ENCODE measurements around the gene FAM180A. TPM values are rescaled to one million over a fixed set of nuclear protein-coding genes. Genes with fewer than 3 reads are reported as not detected.

FAM180A gene
- total and polyA plus RNA-seq, 9 of the 15 experiments (the other 6 are each of a cell fraction or from before 2014, with no cell fraction given), result not detected

DNA sequence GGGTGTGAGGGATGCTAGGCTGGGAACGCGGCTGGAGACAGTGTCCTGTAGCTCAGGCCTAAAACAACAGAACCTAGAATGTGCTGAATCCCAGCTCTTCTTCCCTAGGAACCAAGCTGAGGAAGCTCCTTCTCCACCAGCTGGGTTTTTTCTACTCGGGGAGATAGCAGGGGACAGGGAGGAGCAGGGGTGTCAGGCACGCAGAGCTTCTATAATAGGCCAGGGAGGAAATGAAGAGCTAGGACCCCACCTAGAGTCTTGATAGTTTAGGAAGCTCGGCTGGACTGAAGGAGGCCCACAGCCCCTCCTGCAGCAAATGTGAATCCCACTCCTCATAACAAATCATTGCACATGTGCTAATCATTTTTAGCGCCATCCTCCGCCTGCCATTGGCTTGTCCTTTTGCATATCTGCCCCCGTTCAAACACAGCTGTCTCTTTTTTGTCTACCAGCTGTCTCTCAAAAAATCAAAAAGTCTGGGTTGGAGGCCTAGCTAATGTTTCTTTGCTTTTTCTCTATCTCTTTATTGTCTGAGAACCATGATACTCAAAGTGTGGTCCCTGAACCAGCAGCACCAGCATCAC, 24.1 kb upstream of the FAM180A start (continued):
- TF ChIP-seq L3MBTL2 (IDR thresholded peaks at IDR 0.05), result 0 out of 2 replicates have a peak, but pooled peaks have one; percentile 8
- 0 out of 6 replicates have a peak, but pooled peaks of 1 of the 3 experiments have one; percentile 9 for TF ChIP-seq CTCF (IDR thresholded peaks at IDR 0.05 in 2 of 3, conservative IDR thresholded peaks at IDR 0.05 in 1 of 3; ENCODE audit: insufficient read depth in 2 of 3, low read depth in 1 of 3, low read length in 3 of 3)

DNA sequence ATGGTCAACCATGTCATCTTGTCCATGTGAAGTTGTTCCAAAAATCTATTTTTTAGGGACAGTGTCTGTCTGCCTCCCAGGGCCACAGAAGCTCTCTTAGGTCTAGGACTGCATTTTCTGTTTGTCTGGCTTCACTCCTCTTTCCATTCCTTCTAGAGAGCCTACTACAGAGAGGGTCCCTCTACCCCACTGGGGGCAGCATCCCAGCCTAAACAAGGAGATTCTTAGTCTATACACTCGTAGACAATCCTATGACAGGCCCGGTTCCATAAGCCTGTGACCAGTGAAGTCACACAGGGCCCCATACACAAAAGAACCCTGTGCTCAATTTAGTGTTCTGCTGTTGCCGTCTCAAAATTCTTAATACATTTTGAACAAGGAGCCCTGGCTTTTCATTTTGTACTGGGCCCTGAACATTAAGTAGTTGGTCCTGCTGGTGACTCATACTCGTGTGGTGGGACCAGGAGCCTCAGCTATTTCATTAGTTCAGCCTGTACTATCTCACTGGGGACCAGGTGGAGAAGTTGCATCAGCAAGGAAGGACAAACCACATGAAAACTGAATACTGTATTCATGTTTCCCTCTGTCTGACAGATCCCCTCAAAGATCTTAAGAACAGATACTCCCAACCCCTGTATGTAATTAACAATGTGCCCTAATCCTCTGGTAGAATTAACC, 23.5 kb upstream of the FAM180A start:
- H3K9ac ChIP-seq (ENCODE audit: insufficient read depth in 1 of 2, low read depth in 2 of 2, low read length in 2 of 2), result no peak overlapping the region
- 0 out of 5 replicates have a peak, but pooled peaks cover 0 to 9% of the 10 kb centered on the region in 2 experiments for H3K4me1 ChIP-seq (replicated peaks in 1 of 2; ENCODE audit: control insufficient read depth in 2 of 2, insufficient read depth in 2 of 2, low read length in 2 of 2)
- H3K9me1 ChIP-seq (ENCODE audit: control insufficient read depth, insufficient read depth, low read length), result no peaks in the 10 kb centered on the region
- ChIA-PET POLR2A (interaction anchor here (1.5 kb wide), 1 partner anchor 11 kb away, joined by 6 read pairs; no protein-coding TSS in a partner anchor), CTCF (ENCODE audit: low intra/inter-chr PET ratio) (no interaction called here)
- H3K9me3 ChIP-seq (replicated peaks; ENCODE audit: control insufficient read depth, insufficient read depth, low read depth, low read length), result no peaks in the 10 kb centered on the region
- no peak overlapping the region for H3K4me2 ChIP-seq (ENCODE audit: insufficient read depth, low read length)
- H3K79me2 ChIP-seq (ENCODE audit: control insufficient read depth, insufficient read depth, low read length), result no peaks in the 10 kb centered on the region
- no peaks in the 10 kb centered on the region for H3K36me3 ChIP-seq (ENCODE audit: control insufficient read depth, insufficient read depth, low read length)
- H3K4me3 ChIP-seq, result no peak overlapping the region
- no TSS peak for BruUV-seq (replicated peaks)
- peaks cover 21 to 27% of the 10 kb centered on the region in 2 experiments; a peak in 3 of 5 replicates for H3K27me3 ChIP-seq (ENCODE audit: control insufficient read depth in 2 of 2, insufficient read depth in 2 of 2, low read length in 2 of 2)
- intact Hi-C loops (cut with micrococcal nuclease) (no loop called here), in situ Hi-C loops (cut with MboI) (no loop called here)
- peak overlapping the region; percentile 23 for H2AFZ ChIP-seq (ENCODE audit: low read depth, low read length)
- WGBS (ENCODE audit: insufficient coverage, low coverage, missing lambda C conversion rate), result 15% methylated on average over 4 of the region's 4 CpGs
- H3K27ac ChIP-seq (ENCODE audit: extremely low read depth, low read depth, low read length), result no peak overlapping the region
- FAIRE-seq (no peak), ATAC-seq (peak; percentile 73), DNase-seq (ENCODE audit: extremely low read depth in 1 of 4, low spot score in 3 of 4) (peak in 1 of 4 experiments; percentile 30)
- H4K20me1 ChIP-seq (replicated peaks; ENCODE audit: control insufficient read depth, insufficient read depth, low read length), result no peaks in the 10 kb centered on the region; the same call in 1 of the 2 replicates
- TF ChIP-seq CTBP1 (IDR thresholded peaks at IDR 0.05; ENCODE audit: borderline replicate concordance), result peak; percentile 33; the same call in 1 of the 2 replicates
- peak; percentile 80 for TF ChIP-seq FOSL1 (tag; conservative IDR thresholded peaks at IDR 0.05)
- TF ChIP-seq ZNF586 (CRISPR knock-in tag; conservative IDR thresholded peaks at IDR 0.05), result no peak
- TF ChIP-seq, protein P1, sequence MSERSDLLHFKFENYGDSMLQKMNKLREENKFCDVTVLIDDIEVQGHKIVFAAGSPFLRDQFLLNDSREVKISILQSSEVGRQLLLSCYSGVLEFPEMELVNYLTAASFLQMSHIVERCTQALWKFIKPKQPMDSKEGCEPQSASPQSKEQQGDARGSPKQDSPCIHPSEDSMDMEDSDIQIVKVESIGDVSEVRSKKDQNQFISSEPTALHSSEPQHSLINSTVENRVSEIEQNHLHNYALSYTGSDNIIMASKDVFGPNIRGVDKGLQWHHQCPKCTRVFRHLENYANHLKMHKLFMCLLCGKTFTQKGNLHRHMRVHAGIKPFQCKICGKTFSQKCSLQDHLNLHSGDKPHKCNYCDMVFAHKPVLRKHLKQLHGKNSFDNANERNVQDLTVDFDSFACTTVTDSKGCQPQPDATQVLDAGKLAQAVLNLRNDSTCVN (CRISPR knock-in tag; IDR thresholded peaks at IDR 0.05), result no peak
- peak; percentile 94 for TF ChIP-seq ATF3 (IDR thresholded peaks at IDR 0.05)
- peak; percentile 89 for TF ChIP-seq ATF3 (CRISPR knock-in tag; conservative IDR thresholded peaks at IDR 0.05)

Data from K562 (cell line).